ENCODE measurements around the gene GLIPR1L1. TPM values are rescaled to one million over a fixed set of nuclear protein-coding genes. Genes with fewer than 3 reads are reported as not detected.

GLIPR1L1 gene
- total and polyA plus RNA-seq, 2 of the 4 experiments (the other 2 are of a cell fraction), result not detected

DNA sequence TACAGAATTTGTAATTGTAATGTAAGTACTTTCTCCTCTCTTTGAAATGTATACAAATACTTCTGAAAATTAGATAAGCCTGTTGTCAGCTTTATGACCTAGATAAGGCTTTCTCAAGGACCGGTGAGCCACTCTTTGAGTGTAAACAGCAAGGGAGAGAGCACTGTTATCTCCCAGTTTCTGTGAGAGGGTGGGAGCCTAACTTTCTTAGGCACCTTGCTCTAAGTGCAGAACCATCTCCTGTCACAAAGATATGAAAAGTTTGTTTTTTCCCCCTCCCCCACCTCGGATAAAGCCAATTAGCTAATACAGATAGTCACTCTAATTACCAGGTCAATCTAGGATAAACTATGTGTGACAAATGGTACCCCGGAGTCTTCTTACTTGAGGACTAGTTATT is 40.1 kb upstream of the GLIPR1L1 start:
- no peak overlapping the region for H3K23ac ChIP-seq (ENCODE audit: low read depth, low read length)

More for the DNA sequence above, 40.1 kb upstream of the GLIPR1L1 start:
- Histone ChIP-seq H3K14ac (replicated peaks; ENCODE audit: low read depth, low read length) (no peak overlapping the region), H3K36me3 (ENCODE audit: control insufficient read depth, insufficient read depth, low read length) (no peaks in the 10 kb centered on the region), H4K8ac (ENCODE audit: low read depth in 2 of 2, low read length in 2 of 2) (no peak overlapping the region), H2AK9ac (replicated peaks; ENCODE audit: low read depth, low read length, poor library complexity) (no peak overlapping the region), H3K4me1 (ENCODE audit: control insufficient read depth, insufficient read depth, low read length) (no peaks in the 10 kb centered on the region), H4K20me1 (ENCODE audit: insufficient read depth, low read length) (no peaks in the 10 kb centered on the region), H3K4me3 (ENCODE audit: insufficient read depth, low read depth, low read length) (no peak overlapping the region), H3K18ac (ENCODE audit: low read depth, low read length) (no peak overlapping the region), H3K9me3 (ENCODE audit: control insufficient read depth, insufficient read depth, low read length) (no peaks in the 10 kb centered on the region), H3K79me1 (ENCODE audit: low read depth in 1 of 2, low read length in 2 of 2) (no peaks in the 10 kb centered on the region), H3K27me3 (ENCODE audit: control insufficient read depth, insufficient read depth, low read length) (no peaks in the 10 kb centered on the region), H2AK5ac (ENCODE audit: low read depth, low read length) (no peak overlapping the region), H3K27ac (ENCODE audit: insufficient read depth, low read length) (no peak overlapping the region), H2BK15ac (ENCODE audit: low read depth, low read length) (no peak overlapping the region), H4K91ac (ENCODE audit: insufficient read depth, low read depth, low read length) (no peak overlapping the region), H3K56ac (ENCODE audit: extremely low read depth, insufficient read depth, low read length) (no peak overlapping the region), H3K9me1 (ENCODE audit: insufficient read depth, low read length) (no peaks in the 10 kb centered on the region), H2BK5ac (ENCODE audit: low read depth, low read length, poor library complexity, severe bottlenecking) (no peak overlapping the region), H3K4me2 (ENCODE audit: low read depth, low read length) (no peak overlapping the region), H2BK20ac (ENCODE audit: low read depth, low read length) (no peak overlapping the region), H2AFZ (replicated peaks; ENCODE audit: low read length, poor library complexity) (no peak overlapping the region), H2BK120ac (ENCODE audit: low read depth, low read length) (no peak overlapping the region), H4K5ac (ENCODE audit: low read depth, low read length) (no peak overlapping the region), H3K4ac (ENCODE audit: low read depth, low read length) (no peak overlapping the region), H3K9ac (ENCODE audit: low read depth, low read length) (no peak overlapping the region)
- WGBS, 2 experiments (ENCODE audit: extremely low coverage in 2 of 2, insufficient read length in 1 of 2), result no CpG with 5 or more reads among the region's 3 CpGs
- intact Hi-C loops (cut with micrococcal nuclease), result no loop called here
- DNase-seq (no peak), ATAC-seq (ENCODE audit: low read depth) (no peak)
- POLR2A ChIA-PET (ENCODE audit: unreplicated experiment), result no interaction called here
- TF ChIP-seq NFE2L2 (IDR thresholded peaks at IDR 0.05; ENCODE audit: low read depth, low read length) (no peak), RAD21 (IDR thresholded peaks at IDR 0.05; ENCODE audit: low read length) (no peak), POLR2A (IDR thresholded peaks at IDR 0.05; ENCODE audit: low read depth, low read length) (no peak), FOS (IDR thresholded peaks at IDR 0.05; ENCODE audit: low read depth, low read length) (no peak), MXI1 (IDR thresholded peaks at IDR 0.05; ENCODE audit: borderline replicate concordance, low read depth, low read length) (no peak)
- TF ChIP-seq, protein P1, sequence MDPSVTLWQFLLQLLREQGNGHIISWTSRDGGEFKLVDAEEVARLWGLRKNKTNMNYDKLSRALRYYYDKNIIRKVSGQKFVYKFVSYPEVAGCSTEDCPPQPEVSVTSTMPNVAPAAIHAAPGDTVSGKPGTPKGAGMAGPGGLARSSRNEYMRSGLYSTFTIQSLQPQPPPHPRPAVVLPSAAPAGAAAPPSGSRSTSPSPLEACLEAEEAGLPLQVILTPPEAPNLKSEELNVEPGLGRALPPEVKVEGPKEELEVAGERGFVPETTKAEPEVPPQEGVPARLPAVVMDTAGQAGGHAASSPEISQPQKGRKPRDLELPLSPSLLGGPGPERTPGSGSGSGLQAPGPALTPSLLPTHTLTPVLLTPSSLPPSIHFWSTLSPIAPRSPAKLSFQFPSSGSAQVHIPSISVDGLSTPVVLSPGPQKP (IDR thresholded peaks at IDR 0.05; ENCODE audit: borderline replicate concordance, low read depth, low read length), result no peak
- BruUV-seq (replicated peaks), result no TSS peak
- CTCF ChIA-PET, result interaction anchor here (1.0 kb wide), 1 partner anchor 211 kb away, joined by 3 read pairs; no protein-coding TSS in a partner anchor
- in situ Hi-C loops (cut with MboI; ENCODE audit: low sequenced_read_pairs), result loop anchor here (25.0 kb wide), 1 partner anchor 607 kb away; no protein-coding TSS in a partner anchor
- dilution Hi-C loops (cut with HindIII; ENCODE audit: low sequenced_read_pairs, unreplicated experiment), result no loop called here
